D721Med (cell line): ENCODE measurements around the gene MED8.

Experiments
- DNase-seq: peaks from one replicate; pipeline ENCODE4 v3.0.0; 2011; ENCODE audit warnings: low spot score; ENCODE audit not compliant: insufficient read length
- FAIRE-seq: peaks from 2 replicates; lab custom pipeline; 2011; peaks lifted over from hg19 to GRCh38; lab: Jason Lieb, UNC
- CTCF ChIP-seq: IDR thresholded peaks from 2 replicates; pipeline ENCODE4 v1.5.1; 2012; ENCODE audit warnings: mild to moderate bottlenecking, control low read depth; ENCODE audit not compliant: insufficient read depth; ENCODE audit errors: missing control alignments

Gene MED8

GRCh38 chr1:43352351-43352705 lies 37.3 kb downstream of the MED8 start:
- DNase-seq (no peak), FAIRE-seq (no peak)

GRCh38 chr1:43351421-43352350 lies 37.9 kb downstream of the MED8 start:
- no peak for FAIRE-seq
- DNase-seq = no peak
- TF ChIP-seq CTCF = no peak

More at GRCh38 chr1:43352351-43352705, 37.3 kb downstream of the MED8 start:
- TF ChIP-seq CTCF = no peak

GRCh38 chr1:43350976-43351375 lies 38.6 kb downstream of the MED8 start:
- FAIRE-seq (no peak), DNase-seq (no peak)
- no peak for TF ChIP-seq CTCF

GRCh38 chr1:43349594-43350306 lies 39.9 kb downstream of the MED8 start:
- TF ChIP-seq CTCF = no peak
- DNase-seq (no peak), FAIRE-seq (no peak)

GRCh38 chr1:43348809-43349593 lies 40.6 kb downstream of the MED8 start:
- peak; percentile 93 for DNase-seq
- TF ChIP-seq CTCF = no peak
- FAIRE-seq = no peak

GRCh38 chr1:43348343-43348808 lies 41.2 kb downstream of the MED8 start:
- no peak for FAIRE-seq
- TF ChIP-seq CTCF = no peak

More at GRCh38 chr1:43348343-43348808, 41.2 kb downstream of the MED8 start:
- DNase-seq = no peak
